Activated naive CD8-positive, alpha-beta T cell treated with anti-CD3 and anti-CD28 coated beads, Interleukin-2, amount 50 U/mL, for 16 hours (primary cell): ENCODE data around the gene MPND.
A peak's percentile ranks its signal among the peaks of the same experiment; 100 is the strongest.

Source experiments
- DNase-seq: peaks from one replicate; pipeline ENCODE4 v3.0.0-alpha.2; 2020; ENCODE audit warnings: low read depth, low spot score

The MPND gene

DNA sequence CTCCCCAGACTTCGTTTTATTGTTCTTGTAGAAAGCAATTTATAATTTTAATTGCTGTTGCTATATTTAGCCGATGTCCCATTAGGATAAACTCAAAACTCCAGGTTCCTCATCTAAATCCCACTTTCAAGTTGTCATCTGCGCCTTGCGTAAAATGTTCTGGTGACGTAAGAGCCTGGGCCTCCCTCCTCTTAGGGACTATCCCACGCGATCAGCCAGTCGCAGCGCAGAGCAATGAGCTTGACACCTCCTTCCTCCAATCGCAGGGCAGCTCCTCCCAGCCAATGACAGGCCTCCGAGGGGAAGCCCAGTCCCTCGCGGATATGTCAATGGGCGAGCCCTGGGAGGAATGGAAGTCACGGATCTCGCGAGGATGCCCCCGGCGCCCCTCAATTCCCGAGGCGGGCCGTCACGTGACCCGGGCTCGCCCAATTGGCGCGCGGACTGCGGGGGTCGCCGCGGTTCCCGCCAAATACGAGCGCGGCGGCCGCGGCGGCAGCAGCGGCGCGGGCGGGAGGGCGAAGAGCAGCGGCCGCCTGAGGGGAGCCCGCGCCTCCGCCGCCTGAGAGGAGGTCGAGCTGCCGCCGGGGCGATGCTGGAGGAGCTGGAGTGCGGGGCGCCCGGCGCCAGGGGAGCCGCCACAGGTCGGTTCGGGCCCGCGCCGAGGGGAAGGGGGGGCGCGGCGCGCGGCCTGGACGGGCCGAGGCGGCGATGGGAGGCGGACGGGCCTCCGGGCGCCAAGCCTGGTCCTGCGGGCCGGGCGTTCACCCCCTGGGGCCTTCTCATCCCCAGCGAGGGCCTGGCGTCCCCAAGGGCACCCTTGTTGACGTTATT lies 59.0 kb downstream of the MPND start, which contains the start of gene CHAF1A:
TSS of gene CHAF1A (plus strand) at position 470 of the 834 bp plus-strand sequence. CDS start at position 593, 123 bp downstream.
- peak; percentile 98 for DNase-seq

GRCh38 chr19:4403005-4403761 lies 59.8 kb downstream of the MPND start:
- no peak for DNase-seq

- no peak for DNase-seq
Measured at GRCh38 chr19:4405977-4406376, 62.6 kb downstream of the MPND start.

DNA sequence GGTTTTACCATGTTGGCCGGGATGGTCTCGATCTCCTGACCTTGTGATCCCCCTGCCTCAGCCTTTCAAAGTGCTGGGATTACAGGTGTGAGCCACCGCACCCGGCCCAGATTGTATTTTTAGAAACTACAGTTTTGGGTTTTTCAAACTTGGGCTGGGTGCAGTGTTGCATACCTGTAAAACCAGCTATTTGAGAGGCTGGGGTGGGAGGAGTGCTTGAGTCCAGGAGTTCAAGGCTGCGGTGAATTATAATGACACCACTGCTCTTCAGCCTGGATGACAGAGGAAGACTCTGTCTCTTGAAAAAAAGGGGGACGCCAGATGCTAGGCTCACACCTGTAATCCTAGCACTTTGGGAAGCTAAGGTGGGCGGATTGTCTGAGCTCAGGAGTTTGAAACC lies 63.3 kb downstream of the MPND start:
- DNase-seq, result no peak

GRCh38 chr19:4409123-4409933 lies 66.0 kb downstream of the MPND start:
- DNase-seq, result no peak
